ENCODE data around the gene FLNC. TPM values are rescaled to one million over a fixed set of nuclear protein-coding genes. Genes with fewer than 3 reads are reported as not detected.

The FLNC gene
- total and polyA plus RNA-seq, 2 donors (not counting 3 experiments of a cell fraction or from before 2014, with no cell fraction given) = 19.5 to 81.9 TPM

- no peak for TF ChIP-seq POLR2AphosphoS5 (IDR thresholded peaks at IDR 0.05; ENCODE audit: insufficient read depth, low read depth, low read length)
- TF ChIP-seq JUN (IDR thresholded peaks at IDR 0.05; ENCODE audit: borderline replicate concordance, insufficient read depth, insufficient read length, low read depth) = no peak
- TF ChIP-seq FOS (IDR thresholded peaks at IDR 0.05; ENCODE audit: borderline replicate concordance, insufficient read depth, low read length) = no peak
- no peak for TF ChIP-seq CTCF (IDR thresholded peaks at IDR 0.05; ENCODE audit: extremely low read depth in 1 of 2, insufficient read depth in 1 of 2, low read depth in 1 of 2, low read length in 2 of 2)
- TF ChIP-seq POLR2A (IDR thresholded peaks at IDR 0.05; ENCODE audit: low read depth, low read length) = no peak
- no peak for TF ChIP-seq MAX (IDR thresholded peaks at IDR 0.05; ENCODE audit: insufficient read depth, insufficient read length)
- TF ChIP-seq GATA2 (IDR thresholded peaks at IDR 0.05; ENCODE audit: insufficient read depth, insufficient read length, low read depth, low read length) = no peak
- no peak for TF ChIP-seq MYC (IDR thresholded peaks at IDR 0.05; ENCODE audit: low read depth, low read length)
- no peak for TF ChIP-seq EZH2 (IDR thresholded peaks at IDR 0.05; ENCODE audit: borderline replicate concordance, low read depth, low read length, severe bottlenecking)
- Histone ChIP-seq H3K9me3 (replicated peaks; ENCODE audit: control insufficient read depth, insufficient read depth, low read length) (no peaks in the 10 kb centered on the region), H3K27ac (ENCODE audit: insufficient read depth, low read depth, low read length) (no peak overlapping the region), H3K9me1 (replicated peaks; ENCODE audit: control insufficient read depth, extremely low read depth, insufficient read depth, low read length) (no peaks in the 10 kb centered on the region), H3K36me3 (ENCODE audit: control insufficient read depth in 2 of 2, extremely low read depth in 1 of 2, insufficient read depth in 2 of 2, low read length in 2 of 2) (no peaks in the 10 kb centered on the region), H3K27me3 (ENCODE audit: control insufficient read depth in 2 of 2, insufficient read depth in 2 of 2, low read length in 2 of 2) (peaks cover 28 to 31% of the 10 kb centered on the region in 2 experiments), H3K4me1 (ENCODE audit: control insufficient read depth, extremely low read depth, insufficient read depth, low read length) (peaks cover 5% of the 10 kb centered on the region), H3K4me3 (replicated peaks in 1 of 3; ENCODE audit: insufficient read depth in 1 of 3, low read depth in 1 of 3, low read length in 3 of 3) (no peak overlapping the region), H3K9ac (replicated peaks; ENCODE audit: extremely low read depth, insufficient read depth, low read length) (no peak overlapping the region), H3K4me2 (ENCODE audit: insufficient read depth, low read length) (no peak overlapping the region), H3K79me2 (ENCODE audit: control insufficient read depth, insufficient read depth, low read length) (no peaks in the 10 kb centered on the region), H4K20me1 (replicated peaks; ENCODE audit: control insufficient read depth, extremely low read depth, insufficient read depth, low read length) (no peaks in the 10 kb centered on the region), H2AFZ (ENCODE audit: low read depth, low read length) (no peak overlapping the region)
- intact Hi-C loops (cut with micrococcal nuclease) = no loop called here
- ChIA-PET POLR2A (no interaction called here), CTCF (interaction anchor here (1.2 kb wide), 2 partner anchors 9 to 184 kb away, joined by 3 to 5 read pairs; no protein-coding TSS in a partner anchor)
- DNase-seq (ENCODE audit: low read depth, low spot score) (no peak), FAIRE-seq (no peak)
- dilution Hi-C loops (cut with MboI; ENCODE audit: extremely low pct_ligation_motif_present, low sequenced_read_pairs) = no loop called here
- no TSS peak for BruUV-seq (replicated peaks)
These were observed 76.8 kb downstream of the FLNC start for GRCh38 chr7:128906766-128907559.

Other genes with a start within 250 kb of the FLNC start
- 2.1 and 3.6 TPM in 2 replicates for gene GARIN1A, start 158.1 kb upstream of the FLNC start, total RNA-seq
- 0.53 and 0.65 TPM in 2 replicates for gene GARIN1A, start 158.1 kb upstream of the FLNC start, polyA plus RNA-seq
- gene CALU, start 91.0 kb upstream of the FLNC start, total RNA-seq = 254 and 257 TPM in 2 replicates
- 111 and 135 TPM in 2 replicates for gene CALU, start 91.0 kb upstream of the FLNC start, polyA plus RNA-seq
- gene OPN1SW, start 54.6 kb upstream of the FLNC start, total RNA-seq = not detected in 2 replicates
- gene OPN1SW, start 54.6 kb upstream of the FLNC start, polyA plus RNA-seq = not detected in 2 replicates
- gene CCDC136, start 38.4 kb upstream of the FLNC start, total RNA-seq = 3.2 and 3.3 TPM in 2 replicates
- gene CCDC136, start 38.4 kb upstream of the FLNC start, polyA plus RNA-seq = 1.1 and 1.8 TPM in 2 replicates
- gene ATP6V1F, start 32.5 kb downstream of the FLNC start, total RNA-seq = 141 and 156 TPM in 2 replicates
- gene ATP6V1F, start 32.5 kb downstream of the FLNC start, polyA plus RNA-seq = 360 and 501 TPM in 2 replicates
- gene KCP, start 80.3 kb downstream of the FLNC start, total RNA-seq = not detected in 2 replicates
- gene KCP, start 80.3 kb downstream of the FLNC start, polyA plus RNA-seq = 0.03 TPM in 1 of 2 replicates, not detected in the other
- 0.31 and 1.5 TPM in 2 replicates for gene IRF5, start 107.5 kb downstream of the FLNC start, total RNA-seq
- 0.36 and 0.46 TPM in 2 replicates for gene IRF5, start 107.5 kb downstream of the FLNC start, polyA plus RNA-seq
- gene TNPO3, start 224.7 kb downstream of the FLNC start, total RNA-seq = 46.9 TPM in 2 replicates
- gene TNPO3, start 224.7 kb downstream of the FLNC start, polyA plus RNA-seq = 23.3 and 29.0 TPM in 2 replicates

All from endothelial cell of umbilical vein (primary cell).